Neutrophil (primary cell): ENCODE measurements around the gene C1orf185.

Experiments used
- H3K27ac ChIP-seq: fragments of 200-600 bp; sonication (generic); 2 replicates; pipeline ENCODE4 v1.5.1; 2016; ENCODE audit warnings: mild to moderate bottlenecking, moderate library complexity
- H3K27me3 ChIP-seq: fragments of 200-600 bp; sonication (generic); 2 replicates; pipeline ENCODE4 v1.6.0; 2016; ENCODE audit warnings: mild to moderate bottlenecking
- H3K36me3 ChIP-seq: fragments of 200-600 bp; sonication (generic); 2 replicates; pipeline ENCODE4 v1.5.1; 2017
- H3K4me1 ChIP-seq, 2 experiments: fragments of 200-600 bp in 1 of 2; sonication (generic) in 1 of 2; 1 replicate in 1 of 2; 2 replicates in 1 of 2; pipeline versions ENCODE4 v1.5.1 to v1.6.1; 2013 to 2016; ENCODE audit warnings: low read depth in 1 of 2, low read length in 1 of 2, mild to moderate bottlenecking in 1 of 2, moderate library complexity in 1 of 2; ENCODE audit not compliant: control insufficient read depth in 1 of 2, insufficient read depth in 1 of 2
- H3K4me3 ChIP-seq, 2 experiments: fragments of 200-600 bp in 1 of 2; sonication (generic) in 1 of 2; 1 replicate in 1 of 2; 2 replicates in 1 of 2; pipeline ENCODE4 v1.5.1; 2013 to 2016; ENCODE audit warnings: low read depth in 1 of 2, low read length in 1 of 2, mild to moderate bottlenecking in 1 of 2, moderate library complexity in 1 of 2
- H3K9me3 ChIP-seq: fragments of 200-600 bp; sonication (generic); 2 replicates; pipeline ENCODE4 v1.5.1; 2016
- CTCF ChIP-seq: fragments of 200-600 bp; sonication (generic); IDR thresholded peaks from 2 replicates; pipeline ENCODE4 v1.5.1; 2016; ENCODE audit warnings: antibody characterized with exemption

The C1orf185 gene

GRCh38 chr1:51070640-51071039 lies 31.4 kb upstream of the C1orf185 start:
- Histone ChIP-seq H3K4me3 (no peak overlapping the region), H3K27ac (no peak overlapping the region), H3K4me1 (no peaks in the 10 kb centered on the region), H3K9me3 (no peaks in the 10 kb centered on the region), H3K27me3 (peaks cover 54% of the 10 kb centered on the region), H3K36me3 (no peaks in the 10 kb centered on the region)
- TF ChIP-seq CTCF = no peak

GRCh38 chr1:51071291-51072042 lies 30.6 kb upstream of the C1orf185 start:
- no peak for TF ChIP-seq CTCF
- Histone ChIP-seq H3K27me3 (peaks cover 63% of the 10 kb centered on the region), H3K4me1 (no peaks in the 10 kb centered on the region), H3K36me3 (no peaks in the 10 kb centered on the region), H3K9me3 (no peaks in the 10 kb centered on the region), H3K4me3 (no peak overlapping the region), H3K27ac (no peak overlapping the region)

GRCh38 chr1:51072043-51072439 lies 30.0 kb upstream of the C1orf185 start:
- no peaks in the 10 kb centered on the region for H3K36me3 ChIP-seq
- TF ChIP-seq CTCF = no peak
- H3K4me1 ChIP-seq = no peaks in the 10 kb centered on the region
- H3K4me3 ChIP-seq = no peak overlapping the region
- H3K27ac ChIP-seq = no peak overlapping the region
- no peaks in the 10 kb centered on the region for H3K9me3 ChIP-seq
- peaks cover 67% of the 10 kb centered on the region for H3K27me3 ChIP-seq

- Histone ChIP-seq H3K36me3 (no peaks in the 10 kb centered on the region), H3K4me1 (no peaks in the 10 kb centered on the region), H3K9me3 (no peaks in the 10 kb centered on the region), H3K27me3 (peaks cover 73% of the 10 kb centered on the region), H3K4me3 (no peak overlapping the region), H3K27ac (no peak overlapping the region)
- TF ChIP-seq CTCF = no peak
Measured at GRCh38 chr1:51072651-51073050, 29.4 kb upstream of the C1orf185 start.

GRCh38 chr1:51073456-51073855 lies 28.6 kb upstream of the C1orf185 start:
- H3K27me3 ChIP-seq = peaks cover 80% of the 10 kb centered on the region

More at GRCh38 chr1:51073456-51073855, 28.6 kb upstream of the C1orf185 start:
- TF ChIP-seq CTCF = no peak
- H3K27ac ChIP-seq = no peak overlapping the region
- no peak overlapping the region for H3K4me3 ChIP-seq
- H3K36me3 ChIP-seq = no peaks in the 10 kb centered on the region
- no peaks in the 10 kb centered on the region for H3K4me1 ChIP-seq
- H3K9me3 ChIP-seq = no peaks in the 10 kb centered on the region
